Mesenteric fat pad (tissue), 1 donor: Measurements from ENCODE around the gene IER5L. TPM values are rescaled to one million over a fixed set of nuclear protein-coding genes. Genes with fewer than 3 reads are reported as not detected.

Source experiments
- DNase-seq: peaks from one replicate; pipeline ENCODE4 v3.0.0-alpha.2; 2020; ENCODE audit warnings: low spot score
- total RNA-seq: library from RNA; stranded (reverse); fragmentation: NEBNext Ultra II Directional; extraction: Animal tissue kit (Norgen Biotek cat#: 25700); gene quantifications from one replicate; pipeline ENCODE4 v1.2.1, GENCODE V29; 2021
- donor health status: DM: yes; HTN: yes; CAD: no.

IER5L gene
- total RNA-seq, 1 donor from 2014 or later: 13.8 TPM

GRCh38 chr9:129182122-129182521, 4.1 kb upstream of the IER5L start:
- DNase-seq: no peak

- DNase-seq: no peak
These were observed 3.2 kb upstream of the IER5L start for GRCh38 chr9:129181246-129181645.

- no peak for DNase-seq
These were observed 714 bp upstream of the IER5L start for GRCh38 chr9:129178568-129179382.

- no peak for DNase-seq
These were observed 644 bp downstream of the IER5L start for GRCh38 chr9:129177443-129177790.

- DNase-seq: no peak
These were observed 1.2 kb downstream of the IER5L start for GRCh38 chr9:129176701-129177442.

- DNase-seq: no peak
These were observed 2.0 kb downstream of the IER5L start for GRCh38 chr9:129175825-129176633.

GRCh38 chr9:129175515-129175824, 2.6 kb downstream of the IER5L start:
- no peak for DNase-seq

GRCh38 chr9:129174724-129175514, 3.1 kb downstream of the IER5L start:
- no peak for DNase-seq

- DNase-seq: peak; percentile 97
These were observed 3.8 kb downstream of the IER5L start for GRCh38 chr9:129174102-129174723.

GRCh38 chr9:129173296-129174101, 4.6 kb downstream of the IER5L start:
- DNase-seq: no peak

- no peak for DNase-seq
These were observed 5.2 kb downstream of the IER5L start for GRCh38 chr9:129172816-129173215.

- DNase-seq: no peak
These were observed 5.9 kb downstream of the IER5L start for GRCh38 chr9:129171993-129172751.

GRCh38 chr9:129170229-129170628, 7.8 kb downstream of the IER5L start:
- no peak for DNase-seq

- DNase-seq: no peak
These were observed 11.2 kb downstream of the IER5L start for GRCh38 chr9:129166623-129167557.

- DNase-seq: no peak
These were observed 12.9 kb downstream of the IER5L start for GRCh38 chr9:129165198-129165597.

- DNase-seq: no peak
These were observed 13.7 kb downstream of the IER5L start for GRCh38 chr9:129164246-129164930.

GRCh38 chr9:129163753-129164152, 14.3 kb downstream of the IER5L start:
- DNase-seq: no peak
